A673 (cell line): Measurements from ENCODE around the gene NPPB. TPM values are rescaled to one million over a fixed set of nuclear protein-coding genes. Genes with fewer than 3 reads are reported as not detected.
"Not testable (repeated sequence)": the region's sequence is repeated elsewhere in the genome, so short reads cannot be mapped to it uniquely, and the experiment has no call there.

ENCODE experiments used
- BruUV-seq: library from RNA; stranded (reverse); fragments of 400-500 nt; replicated peaks from 2 replicates; lab custom pipeline; 2021; lab: Mats Ljungman, UMichigan
- CTCF ChIA-PET: fragments of 300-600 bp; sonication (Branson Sonifier 250); formaldehyde crosslinking; loops from one replicate; lab custom pipeline; 2022; ENCODE audit warnings: antibody characterized with exemption; lab: Charles Lee
- POLR2A ChIA-PET: fragments of 300-600 bp; sonication (Branson Sonifier 250); formaldehyde crosslinking; loops from one replicate; lab custom pipeline; 2022; ENCODE audit warnings: antibody characterized with exemption; ENCODE audit not compliant: low non-redundant PET; lab: Charles Lee
- DNase-seq: peaks from one replicate; pipeline ENCODE4 v3.0.0-alpha.2; 2015; ENCODE audit warnings: low spot score
- H3K27ac ChIP-seq: fragments of 200-600 bp; sonication (generic); 2 replicates; pipeline ENCODE4 v1.5.1; 2016; ENCODE audit warnings: mixed run types, low read depth, mild to moderate bottlenecking, mixed read lengths, antibody characterized with exemption, low read length; ENCODE audit not compliant: poor library complexity, severe bottlenecking
- H3K27me3 ChIP-seq: fragments of 200-600 bp; sonication (generic); replicated peaks from 2 replicates; pipeline ENCODE4 v1.6.1; 2017; ENCODE audit warnings: mixed run types, low read depth, mild to moderate bottlenecking, mixed read lengths, antibody characterized with exemption, low read length; ENCODE audit not compliant: insufficient read depth, poor library complexity
- H3K36me3 ChIP-seq: fragments of 200-600 bp; sonication (generic); 2 replicates; pipeline ENCODE4 v1.6.1; 2016; ENCODE audit warnings: mixed run types, mild to moderate bottlenecking, mixed read lengths, antibody characterized with exemption, low read length; ENCODE audit not compliant: insufficient read depth, poor library complexity, severe bottlenecking
- H3K4me1 ChIP-seq: fragments of 200-600 bp; sonication (generic); 2 replicates; pipeline ENCODE4 v1.6.1; 2017; ENCODE audit warnings: mixed run types, mild to moderate bottlenecking, mixed read lengths, antibody characterized with exemption, low read length; ENCODE audit not compliant: insufficient read depth, poor library complexity, severe bottlenecking
- H3K4me3 ChIP-seq: fragments of 200-600 bp; sonication (generic); 2 replicates; pipeline ENCODE4 v1.5.1; 2016; ENCODE audit warnings: low read depth, mixed run types, mild to moderate bottlenecking, mixed read lengths, low read length; ENCODE audit not compliant: poor library complexity, severe bottlenecking
- H3K9me3 ChIP-seq: fragments of 200-600 bp; sonication (generic); 2 replicates; pipeline ENCODE4 v1.6.1; 2016; ENCODE audit warnings: mixed run types, low read depth, mild to moderate bottlenecking, mixed read lengths, antibody characterized with exemption, low read length; ENCODE audit not compliant: poor library complexity, severe bottlenecking
- EZH2 ChIP-seq: fragments of 200-600 bp; sonication (generic); IDR thresholded peaks from 2 replicates; pipeline ENCODE4 v1.6.1; 2017; ENCODE audit warnings: borderline replicate concordance, low read depth, mild to moderate bottlenecking, mixed read lengths, antibody characterized with exemption, low read length; ENCODE audit not compliant: poor library complexity, severe bottlenecking
- intact Hi-C: fragments of 100-400 bp; cut with micrococcal nuclease; formaldehyde crosslinking; loops from one replicate; pipeline ENCODE4 v1.10.0; 2022; ENCODE audit not compliant: unreplicated experiment
- total RNA-seq: library from RNA; stranded (reverse); gene quantifications from 2 replicates; pipeline ENCODE4 v1.2.3, GENCODE V29; 2021
- TF ChIP-seq, protein P1 (sequence below): fragments of 300-800, 200-600 bp; sonication (generic); conservative IDR thresholded peaks from 2 replicates; pipeline ENCODE4 v1.5.1; 2017; ENCODE audit warnings: low read depth, mild to moderate bottlenecking, antibody characterized with exemption, low read length, moderate library complexity, mixed read lengths

NPPB gene
- total RNA-seq, 1 experiment from 2014 or later = not detected

DNA sequence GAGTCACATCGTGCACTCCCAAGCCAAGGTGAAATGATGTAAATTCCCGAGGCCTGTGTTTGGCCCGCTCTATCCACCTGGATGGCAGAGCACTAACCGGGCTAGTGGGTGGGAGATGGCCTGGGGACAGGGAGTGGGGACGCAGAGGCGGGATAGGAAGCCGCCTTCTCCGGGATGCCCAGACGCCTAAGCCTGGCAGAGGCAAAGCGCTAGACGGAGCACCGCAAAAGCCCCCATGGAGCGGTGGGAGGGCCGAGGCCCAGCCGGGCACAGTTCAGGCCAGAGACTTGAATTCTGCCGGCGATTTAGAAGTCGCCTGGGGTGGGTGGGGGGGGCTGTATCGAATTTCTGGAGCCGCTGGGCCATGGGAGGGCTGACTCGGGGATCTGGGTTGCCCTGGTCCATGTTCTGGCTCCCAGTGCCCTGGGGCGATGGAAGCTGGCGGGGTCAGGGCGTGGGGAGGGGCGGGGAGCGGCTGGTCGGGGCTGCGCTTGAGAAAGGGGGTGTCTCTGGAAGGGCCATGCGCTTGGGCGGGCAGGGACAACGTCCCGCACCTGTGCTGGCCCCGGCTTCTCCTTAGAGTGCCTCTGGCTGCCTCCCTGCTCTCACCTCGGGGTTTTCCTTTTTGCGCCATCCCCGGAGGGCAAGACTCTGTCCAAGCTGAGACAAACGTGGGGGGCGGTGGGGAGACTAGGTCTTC is 39.5 kb upstream of the NPPB start:
- CTCF ChIA-PET = no interaction called here
- POLR2A ChIA-PET = no interaction called here
- no peak overlapping the region for H3K27ac ChIP-seq
- no peaks in the 10 kb centered on the region for H3K4me1 ChIP-seq
- H3K9me3 ChIP-seq = no peaks in the 10 kb centered on the region
- DNase-seq = no peak
- intact Hi-C loops = no loop called here
- H3K4me3 ChIP-seq = no peak overlapping the region
- peaks cover 53% of the 10 kb centered on the region for H3K27me3 ChIP-seq
- no peaks in the 10 kb centered on the region for H3K36me3 ChIP-seq
- no TSS peak for BruUV-seq
- no peak for TF ChIP-seq EZH2
- TF ChIP-seq, protein P1, sequence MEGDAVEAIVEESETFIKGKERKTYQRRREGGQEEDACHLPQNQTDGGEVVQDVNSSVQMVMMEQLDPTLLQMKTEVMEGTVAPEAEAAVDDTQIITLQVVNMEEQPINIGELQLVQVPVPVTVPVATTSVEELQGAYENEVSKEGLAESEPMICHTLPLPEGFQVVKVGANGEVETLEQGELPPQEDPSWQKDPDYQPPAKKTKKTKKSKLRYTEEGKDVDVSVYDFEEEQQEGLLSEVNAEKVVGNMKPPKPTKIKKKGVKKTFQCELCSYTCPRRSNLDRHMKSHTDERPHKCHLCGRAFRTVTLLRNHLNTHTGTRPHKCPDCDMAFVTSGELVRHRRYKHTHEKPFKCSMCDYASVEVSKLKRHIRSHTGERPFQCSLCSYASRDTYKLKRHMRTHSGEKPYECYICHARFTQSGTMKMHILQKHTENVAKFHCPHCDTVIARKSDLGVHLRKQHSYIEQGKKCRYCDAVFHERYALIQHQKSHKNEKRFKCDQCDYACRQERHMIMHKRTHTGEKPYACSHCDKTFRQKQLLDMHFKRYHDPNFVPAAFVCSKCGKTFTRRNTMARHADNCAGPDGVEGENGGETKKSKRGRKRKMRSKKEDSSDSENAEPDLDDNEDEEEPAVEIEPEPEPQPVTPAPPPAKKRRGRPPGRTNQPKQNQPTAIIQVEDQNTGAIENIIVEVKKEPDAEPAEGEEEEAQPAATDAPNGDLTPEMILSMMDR = no peak

DNA sequence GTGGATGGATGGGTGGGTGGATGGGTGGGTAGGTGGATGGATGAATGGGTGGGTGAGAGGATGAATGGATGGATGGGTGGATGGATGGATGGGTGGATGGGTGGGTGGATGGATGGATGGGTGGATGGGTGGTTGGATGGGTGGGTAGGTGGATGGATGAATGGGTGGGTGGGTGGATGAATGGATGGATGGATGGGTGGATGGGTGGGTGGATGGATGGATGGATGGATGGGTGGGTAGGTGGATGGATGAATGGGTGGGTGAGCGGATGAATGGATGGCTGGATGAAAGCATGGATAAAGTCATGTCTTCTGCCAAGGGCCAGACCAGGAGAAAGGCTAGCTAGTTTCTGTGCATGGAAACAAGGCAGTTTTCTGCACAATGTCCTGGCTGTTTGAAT is 35.8 kb upstream of the NPPB start:
- H3K36me3 ChIP-seq, H3K4me1 ChIP-seq, H3K27ac ChIP-seq, H3K4me3 ChIP-seq, DNase-seq, BruUV-seq, POLR2A ChIA-PET, CTCF ChIA-PET, H3K9me3 ChIP-seq: not testable (repeated sequence)
- H3K27me3 ChIP-seq = peaks cover 48% of the 10 kb centered on the region
- intact Hi-C loops = loop anchor here (5.0 kb wide), 1 partner anchor 37 kb away; the partner anchor contains the start of gene NPPB

DNA sequence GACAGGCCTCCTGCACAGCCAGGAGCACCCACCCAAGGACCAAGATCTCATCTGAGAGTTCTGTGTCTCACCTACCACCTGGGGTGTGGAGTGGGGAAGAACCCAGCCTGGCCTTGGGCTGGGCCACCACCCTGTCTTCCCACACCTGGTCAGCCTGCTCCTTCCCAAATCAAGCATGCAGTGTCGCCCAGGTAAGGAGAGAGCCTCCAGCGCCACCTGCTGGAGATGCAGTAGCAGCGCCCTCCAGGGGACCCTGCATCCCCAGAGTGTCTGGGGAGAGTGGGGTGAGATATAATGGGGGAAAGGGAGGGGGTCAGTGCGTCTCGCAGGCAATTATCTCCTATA is 35.1 kb upstream of the NPPB start:
- POLR2A ChIA-PET = no interaction called here
- CTCF ChIA-PET = no interaction called here
- no peaks in the 10 kb centered on the region for H3K36me3 ChIP-seq
- BruUV-seq = no TSS peak
- H3K4me3 ChIP-seq = no peak overlapping the region
- H3K9me3 ChIP-seq = no peaks in the 10 kb centered on the region
- peak; percentile 43 for DNase-seq
- H3K27me3 ChIP-seq = peaks cover 41% of the 10 kb centered on the region
- intact Hi-C loops = loop anchor here (1.0 to 5.0 kb wide), 2 partner anchors 37 to 56 kb away; partner anchors contain the start of gene NPPB
- no peaks in the 10 kb centered on the region for H3K4me1 ChIP-seq
- no peak overlapping the region for H3K27ac ChIP-seq
- TF ChIP-seq, protein P1 = peak; percentile 92
- TF ChIP-seq EZH2 = no peak
